ENCODE data around the gene NFKBIZ. TPM values are rescaled to one million over a fixed set of nuclear protein-coding genes. Genes with fewer than 3 reads are reported as not detected.

NFKBIZ gene
- polyA plus RNA-seq, 1 experiment, result 27.3 TPM

GRCh38 chr3:101870138-101870537, 20.8 kb downstream of the NFKBIZ start:
- ChIA-PET POLR2A (interaction anchor here (0.6 kb wide), 1 partner anchor 168 kb away, joined by 3 read pairs; no protein-coding TSS in a partner anchor), CTCF (no interaction called here)
- DNase-seq (ENCODE audit: low read depth, low spot score), result no peak
- no peak overlapping the region for H3K27ac ChIP-seq (ENCODE audit: low read depth, low read length)
- H3K27me3 ChIP-seq (ENCODE audit: control insufficient read depth, insufficient read depth, low read length), result no peaks in the 10 kb centered on the region
- no peaks in the 10 kb centered on the region for H3K9me3 ChIP-seq (ENCODE audit: control insufficient read depth, insufficient read depth, low read length)
- no peak overlapping the region for H3K4me3 ChIP-seq (ENCODE audit: low read depth, low read length)
- no peak for TF ChIP-seq CTCF (IDR thresholded peaks at IDR 0.05; ENCODE audit: low read depth, low read length)

GRCh38 chr3:101873619-101874018, 24.3 kb downstream of the NFKBIZ start:
- no peaks in the 10 kb centered on the region for H3K9me3 ChIP-seq (ENCODE audit: control insufficient read depth, insufficient read depth, low read length)
- ChIA-PET CTCF (no interaction called here), POLR2A (interaction anchor here (1.0 kb wide), 1 partner anchor 24 kb away, joined by 4 read pairs; the partner anchor contains the start of gene NFKBIZ)
- peak; percentile 47 for DNase-seq (ENCODE audit: low read depth, low spot score)
- no peaks in the 10 kb centered on the region for H3K27me3 ChIP-seq (ENCODE audit: control insufficient read depth, insufficient read depth, low read length)
- peak overlapping the region; percentile 31 for H3K27ac ChIP-seq (ENCODE audit: low read depth, low read length)
- no peak for TF ChIP-seq CTCF (IDR thresholded peaks at IDR 0.05; ENCODE audit: low read depth, low read length)
- no peak overlapping the region for H3K4me3 ChIP-seq (ENCODE audit: low read depth, low read length)

- Histone ChIP-seq H3K4me3 (ENCODE audit: low read depth, low read length) (no peak overlapping the region), H3K27ac (ENCODE audit: low read depth, low read length) (no peak overlapping the region), H3K9me3 (ENCODE audit: control insufficient read depth, insufficient read depth, low read length) (no peaks in the 10 kb centered on the region), H3K27me3 (ENCODE audit: control insufficient read depth, insufficient read depth, low read length) (no peaks in the 10 kb centered on the region)
- DNase-seq (ENCODE audit: low read depth, low spot score), result no peak
- no peak for TF ChIP-seq CTCF (IDR thresholded peaks at IDR 0.05; ENCODE audit: low read depth, low read length)
- ChIA-PET POLR2A (no interaction called here), CTCF (interaction anchor here (1.2 to 1.5 kb wide), 3 partner anchors 62 to 353 kb away, joined by 3 to 8 read pairs (median 3); no protein-coding TSS in a partner anchor)
These were observed 26.8 kb downstream of the NFKBIZ start for GRCh38 chr3:101876142-101876541.

DNA sequence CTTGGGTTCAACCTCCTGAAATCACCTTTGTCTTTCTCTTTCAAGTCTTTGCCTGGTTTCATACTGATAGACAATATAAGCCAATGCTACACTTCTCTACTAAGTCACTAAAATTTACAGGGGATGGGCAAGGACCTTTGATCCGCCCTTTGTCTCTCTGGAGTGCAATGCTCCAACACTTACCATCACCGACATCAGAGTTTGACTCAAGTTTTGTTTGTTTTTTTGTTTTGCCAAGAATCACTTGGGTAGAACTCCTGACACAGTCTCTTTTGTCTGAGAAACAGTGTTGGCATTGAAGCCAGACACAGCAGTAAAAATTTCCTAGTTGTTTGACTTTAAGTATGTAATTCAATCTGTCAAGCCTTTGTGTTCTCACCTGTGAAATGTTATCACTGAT, 29.3 kb downstream of the NFKBIZ start:
- TF ChIP-seq CTCF (IDR thresholded peaks at IDR 0.05; ENCODE audit: low read depth, low read length), result no peak
- H3K27me3 ChIP-seq (ENCODE audit: control insufficient read depth, insufficient read depth, low read length), result no peaks in the 10 kb centered on the region
- POLR2A ChIA-PET, result no interaction called here
- no peak for DNase-seq (ENCODE audit: low read depth, low spot score)
- no peak overlapping the region for H3K4me3 ChIP-seq (ENCODE audit: low read depth, low read length)
- no peak overlapping the region for H3K27ac ChIP-seq (ENCODE audit: low read depth, low read length)
- CTCF ChIA-PET, result no interaction called here
- no peaks in the 10 kb centered on the region for H3K9me3 ChIP-seq (ENCODE audit: control insufficient read depth, insufficient read depth, low read length)

- CTCF ChIA-PET, result no interaction called here
- Histone ChIP-seq H3K27ac (ENCODE audit: low read depth, low read length) (no peak overlapping the region), H3K4me3 (ENCODE audit: low read depth, low read length) (no peak overlapping the region), H3K9me3 (ENCODE audit: control insufficient read depth, insufficient read depth, low read length) (no peaks in the 10 kb centered on the region), H3K27me3 (ENCODE audit: control insufficient read depth, insufficient read depth, low read length) (no peaks in the 10 kb centered on the region)
- POLR2A ChIA-PET, result no interaction called here
- TF ChIP-seq CTCF (IDR thresholded peaks at IDR 0.05; ENCODE audit: low read depth, low read length), result no peak
- DNase-seq (ENCODE audit: low read depth, low spot score), result no peak
These were observed 29.8 kb downstream of the NFKBIZ start for GRCh38 chr3:101879102-101879501.

Measured in AG04450 (cell line).